NCI-H226 (cell line): Measurements from ENCODE around the gene FBXL4.

Experiments used
- DNase-seq: peaks from one replicate; pipeline ENCODE4 v3.0.0-alpha.2; 2015

FBXL4 gene

GRCh38 chr6:98824162-98824901 is 123.4 kb downstream of the FBXL4 start:
- DNase-seq: no peak

GRCh38 chr6:98823428-98824161 is 124.2 kb downstream of the FBXL4 start:
- no peak for DNase-seq

GRCh38 chr6:98821756-98822405 is 125.9 kb downstream of the FBXL4 start:
- no peak for DNase-seq
